Cardiac muscle cell (in vitro differentiated cells and primary cell): ENCODE data around the gene ATP6V1C2. TPM values are rescaled to one million over a fixed set of nuclear protein-coding genes. Genes with fewer than 3 reads are reported as not detected.

ENCODE experiments used
- DNase-seq, 2 donors: peaks; one replicate each; pipeline versions ENCODE4 v3.0.0 to v3.0.0-alpha.2; 2010 to 2017; ENCODE audit warnings: low read depth in 1 of 2, low spot score in 1 of 2
- H3K27ac ChIP-seq: fragments of 200-600 bp; sonication (generic); 2 replicates; pipeline ENCODE4 v1.5.1; 2016
- H3K27me3 ChIP-seq: fragments of 200-600 bp; sonication (generic); 2 replicates; pipeline ENCODE4 v1.6.0; 2016; ENCODE audit warnings: control low read depth
- H3K36me3 ChIP-seq: fragments of 200-600 bp; sonication (generic); 2 replicates; pipeline ENCODE4 v1.5.1; 2016; ENCODE audit warnings: control low read depth
- H3K4me1 ChIP-seq: fragments of 200-600 bp; sonication (generic); 2 replicates; pipeline ENCODE4 v1.8.1; 2017; ENCODE audit warnings: low read depth, mild to moderate bottlenecking, mixed run types
- H3K4me3 ChIP-seq: fragments of 200-600 bp; sonication (generic); 2 replicates; pipeline ENCODE4 v1.5.1; 2016; ENCODE audit warnings: mild to moderate bottlenecking
- H3K9me3 ChIP-seq: fragments of 200-600 bp; sonication (generic); 2 replicates; pipeline ENCODE4 v1.5.1; 2017; ENCODE audit warnings: low read depth, mild to moderate bottlenecking, control low read depth
- polyA plus RNA-seq: library from polyadenylated mRNA; unstranded; fragments of >200 nt; fragmentation: Nextera tagmentation; extraction: Ambion mirVana; gene quantifications from 2 replicates; pipeline ENCODE4 v1.2.1, GENCODE V29; 2016
- total RNA-seq: library from RNA; depleted of rRNA; stranded (reverse); fragments of >200 nt; gene quantifications from 2 replicates; pipeline ENCODE4 v1.2.3, GENCODE V29; 2016
- TF ChIP-seq, protein P1 (sequence below): IDR thresholded peaks from 2 replicates; pipeline ENCODE4 v1.5.1; 2012; ENCODE audit warnings: low read depth, mild to moderate bottlenecking, low read length

ATP6V1C2 gene, protein sequence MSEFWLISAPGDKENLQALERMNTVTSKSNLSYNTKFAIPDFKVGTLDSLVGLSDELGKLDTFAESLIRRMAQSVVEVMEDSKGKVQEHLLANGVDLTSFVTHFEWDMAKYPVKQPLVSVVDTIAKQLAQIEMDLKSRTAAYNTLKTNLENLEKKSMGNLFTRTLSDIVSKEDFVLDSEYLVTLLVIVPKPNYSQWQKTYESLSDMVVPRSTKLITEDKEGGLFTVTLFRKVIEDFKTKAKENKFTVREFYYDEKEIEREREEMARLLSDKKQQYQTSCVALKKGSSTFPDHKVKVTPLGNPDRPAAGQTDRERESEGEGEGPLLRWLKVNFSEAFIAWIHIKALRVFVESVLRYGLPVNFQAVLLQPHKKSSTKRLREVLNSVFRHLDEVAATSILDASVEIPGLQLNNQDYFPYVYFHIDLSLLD
- 0.06 TPM in 1 of 2 replicates, not detected in the other for total RNA-seq
- polyA plus RNA-seq, result 1.1 and 1.3 TPM in 2 replicates

DNA sequence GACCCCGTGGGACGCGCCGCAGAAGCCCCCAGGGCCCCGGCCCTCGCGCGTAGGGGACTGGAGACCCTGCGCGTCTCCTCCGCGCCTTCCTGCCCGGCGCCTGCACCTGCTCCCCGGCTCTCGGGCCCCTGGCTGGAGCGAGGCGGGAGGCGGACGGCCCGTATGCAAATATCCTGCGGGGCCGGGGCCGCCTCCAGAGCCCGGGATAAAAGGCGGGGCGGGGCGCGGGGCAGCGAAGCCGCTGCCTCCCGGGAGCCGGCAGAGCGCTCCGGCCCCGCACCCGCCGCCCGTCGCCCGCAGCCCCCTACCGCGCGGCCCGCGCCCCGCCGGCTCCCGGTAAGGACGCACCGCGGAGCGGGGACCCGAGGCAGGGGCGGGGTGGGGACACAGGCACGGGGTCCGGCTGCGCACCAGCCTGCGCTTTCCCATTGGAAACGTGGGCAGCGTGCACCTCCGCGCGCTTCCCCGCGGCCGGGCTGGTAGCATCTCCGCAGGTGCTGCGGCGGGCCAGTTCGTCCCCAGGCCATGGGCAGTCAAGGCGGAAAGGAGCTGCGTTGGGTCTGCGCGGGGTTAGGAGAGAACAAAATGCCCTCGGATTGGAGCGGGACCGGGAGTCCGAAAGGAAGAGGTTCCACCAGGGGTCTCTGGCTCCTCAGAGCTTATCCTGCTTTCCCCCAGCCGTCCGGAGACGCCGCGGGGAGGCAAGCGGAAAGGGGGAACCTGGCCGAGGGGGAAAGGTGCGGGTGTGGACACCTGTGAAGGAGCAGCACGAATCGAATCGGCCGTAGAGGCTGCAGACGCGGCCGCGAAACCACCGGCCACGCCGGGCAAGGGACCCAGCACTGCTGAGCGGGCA lies at the start of gene ATP6V1C2:
ATP6V1C2 (plus strand) TSS at position 235 of the 856 bp plus-strand sequence. CDS start 1,220 bp downstream, outside the sequence.
- TF ChIP-seq, protein P1, sequence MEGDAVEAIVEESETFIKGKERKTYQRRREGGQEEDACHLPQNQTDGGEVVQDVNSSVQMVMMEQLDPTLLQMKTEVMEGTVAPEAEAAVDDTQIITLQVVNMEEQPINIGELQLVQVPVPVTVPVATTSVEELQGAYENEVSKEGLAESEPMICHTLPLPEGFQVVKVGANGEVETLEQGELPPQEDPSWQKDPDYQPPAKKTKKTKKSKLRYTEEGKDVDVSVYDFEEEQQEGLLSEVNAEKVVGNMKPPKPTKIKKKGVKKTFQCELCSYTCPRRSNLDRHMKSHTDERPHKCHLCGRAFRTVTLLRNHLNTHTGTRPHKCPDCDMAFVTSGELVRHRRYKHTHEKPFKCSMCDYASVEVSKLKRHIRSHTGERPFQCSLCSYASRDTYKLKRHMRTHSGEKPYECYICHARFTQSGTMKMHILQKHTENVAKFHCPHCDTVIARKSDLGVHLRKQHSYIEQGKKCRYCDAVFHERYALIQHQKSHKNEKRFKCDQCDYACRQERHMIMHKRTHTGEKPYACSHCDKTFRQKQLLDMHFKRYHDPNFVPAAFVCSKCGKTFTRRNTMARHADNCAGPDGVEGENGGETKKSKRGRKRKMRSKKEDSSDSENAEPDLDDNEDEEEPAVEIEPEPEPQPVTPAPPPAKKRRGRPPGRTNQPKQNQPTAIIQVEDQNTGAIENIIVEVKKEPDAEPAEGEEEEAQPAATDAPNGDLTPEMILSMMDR, result no peak
- Histone ChIP-seq H3K4me1 (peaks cover 4% of the 10 kb centered on the region), H3K4me3 (peak within 1 kb of the TSS; percentile 40), H3K9me3 (no peaks in the 10 kb centered on the region), H3K27ac (no peak within 1 kb of the TSS), H3K36me3 (no peaks in the 10 kb centered on the region), H3K27me3 (peaks cover 100% of the 10 kb centered on the region)
- peak in 1 of 2 donors; percentile 78 for DNase-seq

DNA sequence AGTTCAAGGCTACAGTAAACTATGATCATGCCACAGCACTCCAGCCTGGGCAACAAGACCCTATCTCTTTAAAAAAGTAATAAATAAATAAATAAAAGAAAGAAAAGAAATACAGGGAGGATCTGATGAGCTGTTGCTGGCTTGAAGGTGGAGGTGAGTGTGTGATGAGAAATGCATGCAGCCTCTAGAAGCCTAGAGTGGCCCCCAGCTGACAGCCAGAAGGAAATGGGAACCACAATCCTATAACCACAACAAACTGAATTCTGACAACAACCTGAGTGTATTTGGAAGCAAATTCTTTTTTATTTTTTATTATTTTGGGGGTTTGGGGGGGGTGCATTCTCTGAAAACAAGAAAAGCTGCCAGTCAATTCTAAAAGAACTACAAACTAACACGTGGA lies 46.3 kb upstream of the ATP6V1C2 start:
- DNase-seq, result no peak
- TF ChIP-seq, protein P1, result no peak
- no peaks in the 10 kb centered on the region for H3K27me3 ChIP-seq
- peaks cover 7% of the 10 kb centered on the region for H3K4me1 ChIP-seq
- H3K4me3 ChIP-seq, result no peak overlapping the region
- H3K9me3 ChIP-seq, result no peaks in the 10 kb centered on the region
- H3K27ac ChIP-seq, result no peak overlapping the region
- H3K36me3 ChIP-seq, result peaks cover 9% of the 10 kb centered on the region

DNA sequence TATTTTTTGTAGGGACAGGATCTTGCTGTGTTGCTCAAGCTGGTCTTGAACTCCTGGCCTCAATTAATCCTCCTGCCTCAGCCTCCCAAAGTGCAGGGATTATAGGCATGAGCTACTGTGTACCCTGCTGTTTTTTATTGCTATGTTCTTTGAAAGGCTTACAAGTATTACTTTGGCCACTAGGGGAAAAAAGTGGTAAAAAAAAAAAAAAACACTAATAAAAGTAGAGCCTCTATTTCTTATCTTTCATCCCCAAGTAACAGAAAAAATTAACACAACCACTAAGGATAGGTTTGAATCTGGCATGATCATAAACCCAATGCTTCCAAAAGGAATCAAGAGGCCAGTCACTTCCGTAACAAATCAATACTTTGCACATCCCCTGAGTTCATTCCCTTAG lies 43.2 kb upstream of the ATP6V1C2 start:
- Histone ChIP-seq H3K9me3 (no peaks in the 10 kb centered on the region), H3K4me3 (no peak overlapping the region), H3K36me3 (peaks cover 12% of the 10 kb centered on the region), H3K27ac (no peak overlapping the region), H3K27me3 (no peaks in the 10 kb centered on the region), H3K4me1 (peaks cover 7% of the 10 kb centered on the region)
- TF ChIP-seq, protein P1, result peak; percentile 24
- no peak for DNase-seq

DNA sequence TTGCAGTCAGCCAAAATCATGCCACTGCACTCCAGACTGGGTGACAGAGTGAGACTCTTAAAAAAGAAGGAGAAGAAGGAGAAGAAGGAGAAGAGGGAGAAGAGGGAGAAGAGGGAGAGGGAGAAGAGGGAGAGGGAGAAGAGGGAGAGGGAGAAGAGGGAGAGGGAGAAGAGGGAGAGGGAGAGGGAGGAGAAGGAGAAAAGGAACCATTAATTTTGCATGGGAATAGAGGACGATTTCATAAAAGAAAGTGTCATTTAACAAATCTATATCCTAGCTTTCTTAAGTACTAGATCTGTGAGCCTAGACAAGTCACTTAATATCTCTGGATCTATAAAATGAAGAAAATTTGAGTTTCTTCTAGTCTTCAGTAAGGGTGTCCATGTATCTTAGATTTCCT lies 41.2 kb upstream of the ATP6V1C2 start:
- H3K4me3 ChIP-seq, result no peak overlapping the region
- no peaks in the 10 kb centered on the region for H3K4me1 ChIP-seq
- TF ChIP-seq, protein P1, result no peak
- H3K36me3 ChIP-seq, result peaks cover 6% of the 10 kb centered on the region
- no peaks in the 10 kb centered on the region for H3K27me3 ChIP-seq
- no peak overlapping the region for H3K27ac ChIP-seq
- no peaks in the 10 kb centered on the region for H3K9me3 ChIP-seq
- DNase-seq, result no peak

DNA sequence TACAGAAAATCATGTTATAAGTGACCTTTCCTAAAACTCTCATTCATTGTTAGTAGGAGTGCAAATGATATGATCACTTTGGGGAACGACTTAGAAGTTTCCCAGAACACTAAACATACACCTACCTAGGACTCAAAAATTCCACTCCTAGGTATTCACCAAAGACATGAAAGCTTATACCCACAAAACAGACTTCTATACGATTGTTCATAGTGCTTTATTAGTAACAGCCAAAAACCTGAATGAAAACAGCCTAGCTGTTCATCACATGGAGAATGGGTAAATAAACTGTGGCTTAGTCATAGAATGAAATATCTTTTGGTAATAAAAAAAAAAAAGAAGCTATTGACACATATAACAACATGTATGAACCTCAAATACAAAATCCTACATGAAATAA lies 40.5 kb upstream of the ATP6V1C2 start:
- DNase-seq, result no peak
- TF ChIP-seq, protein P1, result no peak
- H3K27ac ChIP-seq, result no peak overlapping the region

More for the DNA sequence above, 40.5 kb upstream of the ATP6V1C2 start:
- Histone ChIP-seq H3K4me1 (no peaks in the 10 kb centered on the region), H3K27me3 (no peaks in the 10 kb centered on the region), H3K4me3 (no peak overlapping the region), H3K9me3 (no peaks in the 10 kb centered on the region), H3K36me3 (peaks cover 6% of the 10 kb centered on the region)
